Spinal cord (tissue), 10 donors: Measurements from ENCODE around the gene CHAC2. TPM values are rescaled to one million over a fixed set of nuclear protein-coding genes. Genes with fewer than 3 reads are reported as not detected.
"Not testable (repeated sequence)": the region's sequence is repeated elsewhere in the genome, so short reads cannot be mapped to it uniquely, and the experiment has no call there.

Source experiments
- DNase-seq, 6 donors: peaks; one replicate each; pipeline versions ENCODE4 v3.0.0 to v3.0.0-alpha.2; 2013 to 2015; ENCODE audit warnings: low spot score in 6 of 6, low read depth in 4 of 6
- H3K27ac ChIP-seq: one replicate; pipeline ENCODE4 v1.5.1; 2013; ENCODE audit warnings: low read depth, low read length, control low read depth
- H3K27me3 ChIP-seq: one replicate; pipeline ENCODE4 v1.6.1; 2013; ENCODE audit warnings: low read length; ENCODE audit not compliant: control insufficient read depth, insufficient read depth
- H3K36me3 ChIP-seq: one replicate; pipeline ENCODE4 v1.6.1; 2013; ENCODE audit warnings: low read length; ENCODE audit not compliant: control insufficient read depth, insufficient read depth
- H3K4me1 ChIP-seq: one replicate; pipeline ENCODE4 v1.6.1; 2013; ENCODE audit warnings: low read length; ENCODE audit not compliant: control insufficient read depth, insufficient read depth
- H3K4me3 ChIP-seq: one replicate; pipeline ENCODE4 v1.5.1; 2013; ENCODE audit warnings: low read depth, low read length, control low read depth
- H3K9me3 ChIP-seq: one replicate; pipeline ENCODE4 v1.6.1; 2013; ENCODE audit warnings: low read length; ENCODE audit not compliant: control insufficient read depth, insufficient read depth
- whole genome bisulfite sequencing: methylation state at CpG from one replicate; pipeline ENCODE4 v1.1.5; 2013; ENCODE audit warnings: missing lambda C conversion rate; ENCODE audit not compliant: insufficient coverage; 5-methylcytosine and 5-hydroxymethylcytosine counted together
- polyA plus RNA-seq, 2 donors: library from polyadenylated mRNA; unstranded; fragments of 120-200 nt; gene quantifications; one replicate each; pipeline ENCODE4 v1.2.1, GENCODE V29; 2013; ENCODE audit not compliant: insufficient read length in 2 of 2
- total RNA-seq, 2 donors: library from RNA; depleted of rRNA in 1 of 2; stranded (reverse); fragments of 120-200 nt in 1 of 2; fragments of >200 nt in 1 of 2; gene quantifications; one replicate each; pipeline versions ENCODE4 v1.2.3 to v1.2.4, GENCODE V29; 2013 to 2014
- donor health status: healthy.

Gene CHAC2
- total and polyA plus RNA-seq, 4 donors, result 2.2 to 9.4 (median 6.8) TPM

DNA sequence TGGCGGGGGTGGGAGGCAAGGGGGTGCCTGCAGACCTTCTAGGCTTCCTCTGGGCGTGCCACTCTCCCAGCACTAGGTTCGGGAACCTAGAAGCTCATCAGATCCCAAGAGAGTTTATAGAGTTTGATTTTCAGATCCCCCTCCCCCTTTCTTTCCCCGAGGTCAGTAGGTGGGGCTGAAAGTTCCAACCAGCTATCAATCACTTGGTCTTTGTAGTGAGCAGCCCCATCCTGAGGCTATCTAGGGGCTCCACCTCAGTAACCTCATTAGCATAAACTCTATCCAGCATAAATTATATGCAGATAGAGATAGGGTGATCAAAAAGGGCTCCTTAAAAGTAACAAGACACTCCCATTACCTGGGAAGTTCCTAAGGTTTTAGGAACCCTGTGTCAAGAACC is 52.0 kb downstream of the CHAC2 start:
- Histone ChIP-seq H3K9me3 (no peaks in the 10 kb centered on the region), H3K36me3 (peaks cover 14% of the 10 kb centered on the region), H3K27me3 (no peaks in the 10 kb centered on the region), H3K27ac (no peak overlapping the region), H3K4me1 (no peaks in the 10 kb centered on the region), H3K4me3 (no peak overlapping the region)
- no peak for DNase-seq
- no CpG with 5 or more reads among the region's 4 CpGs for WGBS

DNA sequence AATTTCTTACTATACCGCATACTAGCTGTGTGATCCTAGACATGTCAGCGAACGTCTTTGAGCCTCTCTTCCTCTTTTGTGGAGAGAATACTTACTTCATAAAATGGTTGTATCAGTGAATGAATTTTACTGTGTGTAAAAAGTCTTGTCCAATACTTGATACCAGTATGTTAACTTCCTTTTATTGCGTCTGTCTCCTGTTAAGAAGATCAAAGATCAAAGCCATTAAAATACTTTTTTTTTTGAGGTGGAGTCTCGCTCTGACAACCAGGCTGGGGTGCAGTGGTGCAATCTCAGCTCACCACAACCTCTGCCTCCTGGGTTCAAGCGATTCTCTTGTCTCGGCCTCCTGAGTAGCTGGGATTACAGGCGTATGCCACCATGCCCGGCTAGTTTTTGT is 52.4 kb downstream of the CHAC2 start:
- Histone ChIP-seq H3K4me1 (peaks cover under 1% of the 10 kb centered on the region), H3K4me3 (no peak overlapping the region), H3K36me3 (peaks cover 14% of the 10 kb centered on the region), H3K27me3 (no peaks in the 10 kb centered on the region), H3K27ac (no peak overlapping the region), H3K9me3 (no peaks in the 10 kb centered on the region)
- 100% methylated on average over 1 of the region's 9 CpGs for WGBS
- no peak for DNase-seq

DNA sequence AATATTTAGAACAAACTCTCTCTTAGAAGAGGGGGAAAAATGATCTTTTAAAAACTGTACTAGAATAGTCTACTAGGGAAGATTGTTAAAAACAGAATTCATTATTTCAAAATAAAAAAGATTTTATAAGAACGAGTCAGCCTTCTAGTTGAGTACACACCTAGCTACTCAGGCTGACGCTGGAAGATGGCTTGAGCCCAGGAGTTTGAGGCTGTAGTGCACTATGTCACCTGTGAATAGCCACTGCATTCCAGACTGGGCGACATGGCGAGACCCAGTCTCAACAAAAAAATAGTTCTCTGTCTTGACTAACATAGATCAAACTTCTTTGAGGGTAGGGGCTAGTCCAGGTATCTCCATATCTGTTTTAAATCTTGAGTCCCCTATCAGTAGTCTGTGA is 53.1 kb downstream of the CHAC2 start:
- 100% methylated on average over 2 of the region's 4 CpGs for WGBS
- no peak for DNase-seq
- H3K27ac ChIP-seq, result no peak overlapping the region

GRCh38 chr2:53821810-53822209 is 54.2 kb downstream of the CHAC2 start:
- 88% methylated on average over 4 of the region's 6 CpGs for WGBS
- Histone ChIP-seq H3K27ac (no peak overlapping the region), H3K36me3 (peaks cover 8% of the 10 kb centered on the region), H3K27me3 (no peaks in the 10 kb centered on the region), H3K9me3 (no peaks in the 10 kb centered on the region), H3K4me3 (no peak overlapping the region), H3K4me1 (peaks cover 8% of the 10 kb centered on the region)
- DNase-seq, result no peak

More for the DNA sequence above, 53.1 kb downstream of the CHAC2 start:
- Histone ChIP-seq H3K9me3 (no peaks in the 10 kb centered on the region), H3K4me1 (peaks cover 7% of the 10 kb centered on the region), H3K36me3 (peaks cover 14% of the 10 kb centered on the region), H3K27me3 (no peaks in the 10 kb centered on the region), H3K4me3 (no peak overlapping the region)

GRCh38 chr2:53823639-53824038 is 56.0 kb downstream of the CHAC2 start:
- not testable (repeated sequence) for H3K27me3 ChIP-seq, H3K4me3 ChIP-seq, H3K36me3 ChIP-seq, DNase-seq, H3K9me3 ChIP-seq, H3K27ac ChIP-seq
- peaks cover 15% of the 10 kb centered on the region for H3K4me1 ChIP-seq
- WGBS, result 55% methylated on average over 3 of the region's 9 CpGs

Other genes starting within 250 kb of the CHAC2 start
- 10 to 100 TPM; 49.9 to 67.9 TPM for gene ASB3, start 19.1 kb downstream of the CHAC2 start, total RNA-seq
- gene ASB3, start 19.1 kb downstream of the CHAC2 start, polyA plus RNA-seq, result 10 to 100 TPM; 32.4 to 35.8 TPM
- gene ERLEC1, start 19.2 kb downstream of the CHAC2 start, total RNA-seq, result 10 to 100 TPM; 64.0 to 84.1 TPM
- 10 to 100 TPM; 53.7 to 58.3 TPM for gene ERLEC1, start 19.2 kb downstream of the CHAC2 start, polyA plus RNA-seq
- gene GPR75, start 92.2 kb downstream of the CHAC2 start, total RNA-seq, result 10 to 100 TPM; 10.0 to 17.5 TPM
- 10 to 100 TPM; 12.6 to 15.4 TPM for gene GPR75, start 92.2 kb downstream of the CHAC2 start, polyA plus RNA-seq
- 10 to 100 TPM; 42.4 to 50.5 TPM for gene PSME4, start 203.2 kb downstream of the CHAC2 start, total RNA-seq
- 10 to 100 TPM; 33.8 to 39.1 TPM for gene PSME4, start 203.2 kb downstream of the CHAC2 start, polyA plus RNA-seq